Neural crest cell (in vitro differentiated cells): ENCODE measurements around the gene LMAN2L. TPM values are rescaled to one million over a fixed set of nuclear protein-coding genes. Genes with fewer than 3 reads are reported as not detected.

Experiments used
- DNase-seq: peaks from one replicate; pipeline ENCODE4 v3.0.0; 2021; ENCODE audit warnings: low read depth, mixed read lengths, low spot score
- H3K27ac Mint-ChIP-seq: one replicate; pipeline ENCODE4 v1.8.0; 2021; ENCODE audit warnings: mild to moderate bottlenecking, mixed read lengths; ENCODE audit not compliant: unreplicated experiment
- H3K27me3 Mint-ChIP-seq: 2 replicates; pipeline ENCODE4 v1.8.0; 2021; ENCODE audit warnings: low read depth, mild to moderate bottlenecking, mixed read lengths
- H3K36me3 Mint-ChIP-seq: 2 replicates; pipeline ENCODE4 v1.8.0; 2021; ENCODE audit warnings: low read depth, mild to moderate bottlenecking, mixed read lengths
- H3K4me1 Mint-ChIP-seq: 2 replicates; pipeline ENCODE4 v1.8.0; 2021; ENCODE audit warnings: mixed read lengths
- H3K4me3 Mint-ChIP-seq: one replicate; pipeline ENCODE4 v1.8.0; 2021; ENCODE audit warnings: mild to moderate bottlenecking, mixed read lengths
- H3K9me3 Mint-ChIP-seq: 2 replicates; pipeline ENCODE4 v1.8.0; 2021; ENCODE audit warnings: mixed read lengths
- total RNA-seq: library from RNA; stranded (reverse); gene quantifications from 2 replicates; pipeline ENCODE4 v1.2.1, GENCODE V29; 2021
- TF ChIP-seq, protein P1 (sequence below): fragments of 200-600 bp; sonication (generic); conservative IDR thresholded peaks from 2 replicates; pipeline ENCODE4 v1.5.0; 2021; ENCODE audit warnings: antibody characterized with exemption, mild to moderate bottlenecking

Gene LMAN2L
- total RNA-seq, 1 donor from 2014 or later: 25.8 TPM

DNA sequence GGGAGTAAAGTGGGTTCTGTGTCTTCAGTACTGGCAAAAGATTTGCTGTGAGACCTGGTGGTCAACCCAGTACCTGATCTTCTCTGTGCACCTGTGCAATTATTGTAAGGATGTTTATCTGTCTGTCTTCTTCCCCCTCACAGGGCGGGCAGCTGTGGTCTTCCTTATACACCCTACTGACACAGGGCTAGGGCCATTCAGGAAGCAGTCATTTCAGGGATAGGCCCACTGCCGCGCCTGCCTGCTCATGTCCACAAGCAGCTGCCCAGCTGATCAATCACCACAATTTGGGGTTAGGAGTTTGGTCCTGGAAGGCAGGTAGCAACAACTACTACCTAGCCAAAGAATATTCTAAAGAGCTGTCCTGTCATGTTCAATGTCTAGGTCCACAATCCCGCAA, 19.7 kb upstream of the LMAN2L start:
- peak overlapping the region; percentile 87 for H3K4me3 Mint-ChIP-seq
- no peak overlapping the region for H3K27ac Mint-ChIP-seq
- no peaks in the 10 kb centered on the region for H3K27me3 Mint-ChIP-seq
- DNase-seq: no peak
- no peaks in the 10 kb centered on the region for H3K36me3 Mint-ChIP-seq
- H3K9me3 Mint-ChIP-seq: no peaks in the 10 kb centered on the region
- TF ChIP-seq, protein P1, sequence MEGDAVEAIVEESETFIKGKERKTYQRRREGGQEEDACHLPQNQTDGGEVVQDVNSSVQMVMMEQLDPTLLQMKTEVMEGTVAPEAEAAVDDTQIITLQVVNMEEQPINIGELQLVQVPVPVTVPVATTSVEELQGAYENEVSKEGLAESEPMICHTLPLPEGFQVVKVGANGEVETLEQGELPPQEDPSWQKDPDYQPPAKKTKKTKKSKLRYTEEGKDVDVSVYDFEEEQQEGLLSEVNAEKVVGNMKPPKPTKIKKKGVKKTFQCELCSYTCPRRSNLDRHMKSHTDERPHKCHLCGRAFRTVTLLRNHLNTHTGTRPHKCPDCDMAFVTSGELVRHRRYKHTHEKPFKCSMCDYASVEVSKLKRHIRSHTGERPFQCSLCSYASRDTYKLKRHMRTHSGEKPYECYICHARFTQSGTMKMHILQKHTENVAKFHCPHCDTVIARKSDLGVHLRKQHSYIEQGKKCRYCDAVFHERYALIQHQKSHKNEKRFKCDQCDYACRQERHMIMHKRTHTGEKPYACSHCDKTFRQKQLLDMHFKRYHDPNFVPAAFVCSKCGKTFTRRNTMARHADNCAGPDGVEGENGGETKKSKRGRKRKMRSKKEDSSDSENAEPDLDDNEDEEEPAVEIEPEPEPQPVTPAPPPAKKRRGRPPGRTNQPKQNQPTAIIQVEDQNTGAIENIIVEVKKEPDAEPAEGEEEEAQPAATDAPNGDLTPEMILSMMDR: no peak
- H3K4me1 Mint-ChIP-seq: peaks cover 44% of the 10 kb centered on the region

DNA sequence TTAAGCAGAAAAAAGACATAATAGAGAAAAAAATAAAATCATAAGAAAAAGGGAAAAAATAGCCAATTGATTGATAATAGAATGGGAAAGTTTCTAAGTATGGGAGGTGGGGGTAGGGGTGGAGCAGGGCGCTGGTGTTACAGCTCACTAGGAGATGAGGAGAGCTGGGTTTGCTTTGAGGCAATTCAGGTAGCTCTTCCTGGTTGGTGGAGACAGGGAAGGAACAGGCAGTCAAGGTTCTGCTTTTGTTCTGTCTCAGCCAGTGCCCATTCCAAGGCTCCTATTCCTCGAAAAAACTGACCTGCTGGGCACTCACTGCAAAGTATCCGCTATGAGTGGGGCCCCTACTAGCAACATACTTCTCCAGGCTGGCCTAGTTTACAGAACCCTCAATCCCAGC, 19.1 kb upstream of the LMAN2L start:
- no peaks in the 10 kb centered on the region for H3K9me3 Mint-ChIP-seq
- peaks cover 38% of the 10 kb centered on the region for H3K4me1 Mint-ChIP-seq
- H3K4me3 Mint-ChIP-seq: peak overlapping the region; percentile 42
- TF ChIP-seq, protein P1: no peak
- H3K27ac Mint-ChIP-seq: no peak overlapping the region
- H3K27me3 Mint-ChIP-seq: no peaks in the 10 kb centered on the region
- no peak for DNase-seq
- no peaks in the 10 kb centered on the region for H3K36me3 Mint-ChIP-seq

DNA sequence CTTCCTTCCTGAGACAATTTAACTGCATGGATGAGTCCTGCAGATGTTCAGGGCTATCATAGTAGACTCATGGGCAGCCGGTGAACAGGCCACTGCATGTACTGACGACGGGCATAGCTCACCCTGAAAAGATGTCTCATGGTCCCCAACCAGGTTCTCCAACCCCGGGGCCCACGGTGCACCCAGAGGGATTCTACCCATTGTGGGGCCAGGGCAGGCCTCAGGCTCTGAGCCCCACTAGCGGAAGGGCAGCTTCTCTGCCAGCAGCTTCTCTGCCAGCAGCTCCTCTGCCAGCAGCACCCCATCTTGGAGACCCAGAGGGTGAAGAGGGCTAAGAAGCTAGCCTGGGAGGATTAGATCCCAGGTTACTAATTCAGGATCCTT, 17.6 kb upstream of the LMAN2L start:
- Mint-ChIP-seq H3K4me1 (peaks cover 24% of the 10 kb centered on the region), H3K27me3 (no peaks in the 10 kb centered on the region), H3K9me3 (no peaks in the 10 kb centered on the region), H3K4me3 (no peak overlapping the region), H3K36me3 (no peaks in the 10 kb centered on the region), H3K27ac (no peak overlapping the region)
- TF ChIP-seq, protein P1: no peak
- DNase-seq: no peak

DNA sequence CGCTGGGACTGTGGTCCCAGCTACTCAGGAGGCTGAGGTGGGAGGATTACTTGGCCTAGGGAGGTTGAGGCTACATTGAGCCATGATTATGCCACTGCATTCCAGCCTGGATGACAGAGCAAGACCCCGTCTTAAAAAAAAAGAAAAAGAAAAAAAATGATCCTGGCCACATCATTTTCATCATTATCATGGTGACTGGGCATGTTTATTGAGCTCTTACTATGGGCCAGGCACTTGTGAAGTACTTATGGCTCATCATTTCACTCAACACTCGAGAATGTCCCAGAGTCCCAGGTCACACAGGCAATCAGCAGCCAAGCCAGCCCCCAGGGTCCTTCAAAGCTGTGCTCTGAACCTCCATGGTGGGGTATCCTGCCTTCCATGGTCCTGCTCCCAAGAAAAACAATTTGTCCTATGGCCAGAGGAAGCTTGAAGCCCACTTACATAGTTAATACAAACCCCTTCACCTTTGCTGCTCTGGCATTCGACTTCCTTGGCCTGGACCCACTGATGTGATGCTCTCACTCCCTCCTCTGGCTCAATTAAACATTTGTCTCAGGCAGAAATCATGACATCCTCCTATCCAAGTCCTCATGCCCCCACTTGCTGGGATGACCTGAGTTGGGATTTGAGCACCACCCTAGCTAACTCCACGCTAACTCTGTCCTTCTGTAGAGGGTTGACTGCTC, 17.1 kb upstream of the LMAN2L start:
- Mint-ChIP-seq H3K4me1 (peaks cover 19% of the 10 kb centered on the region), H3K4me3 (no peak overlapping the region), H3K27me3 (no peaks in the 10 kb centered on the region), H3K9me3 (no peaks in the 10 kb centered on the region), H3K27ac (no peak overlapping the region), H3K36me3 (no peaks in the 10 kb centered on the region)
- DNase-seq: no peak
- TF ChIP-seq, protein P1: no peak

DNA sequence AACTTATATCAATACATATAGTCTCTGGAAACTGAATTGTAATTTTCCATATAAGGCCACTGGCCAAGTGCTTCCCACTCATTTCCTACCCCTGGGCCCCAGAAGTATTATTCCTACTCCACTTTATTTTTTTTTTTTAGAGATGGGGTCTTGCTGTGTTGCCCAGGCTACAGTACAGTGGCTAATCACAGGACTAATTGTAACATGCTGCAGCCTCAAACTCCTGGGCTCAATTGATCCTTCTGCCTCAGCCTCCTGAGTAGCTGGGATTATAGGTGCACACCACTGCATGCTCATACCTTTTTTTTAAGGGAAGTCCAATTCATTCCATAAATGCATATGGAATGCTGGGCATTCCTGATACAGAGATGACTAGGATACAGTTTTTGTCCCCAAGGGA, 14.5 kb upstream of the LMAN2L start:
- no peak for DNase-seq
- TF ChIP-seq, protein P1: no peak
- Mint-ChIP-seq H3K4me3 (no peak overlapping the region), H3K9me3 (no peaks in the 10 kb centered on the region), H3K4me1 (no peaks in the 10 kb centered on the region), H3K27me3 (no peaks in the 10 kb centered on the region), H3K27ac (no peak overlapping the region), H3K36me3 (no peaks in the 10 kb centered on the region)
